Stomach (tissue), 9 donors: ENCODE measurements around the gene ACOXL. TPM values are rescaled to one million over a fixed set of nuclear protein-coding genes. Genes with fewer than 3 reads are reported as not detected.

Experiments
- DNase-seq, 2 donors: peaks; one replicate each; pipeline versions ENCODE4 v3.0.0 to v3.0.0-alpha.2; 2013 to 2019
- H3K27ac ChIP-seq, 5 donors: fragments of 200-600 bp in 4 of 5; sonication (generic) in 4 of 5; one replicate each; pipeline ENCODE4 v1.5.1; 2013 to 2019; ENCODE audit warnings: mild to moderate bottlenecking in 1 of 5, moderate library complexity in 1 of 5
- H3K27me3 ChIP-seq, 3 donors: fragments of 200-600 bp; sonication (generic); one replicate each; pipeline ENCODE4 v1.5.1; 2017 to 2019; ENCODE audit warnings: mixed run types in 1 of 3
- H3K36me3 ChIP-seq, 4 donors: fragments of 200-600 bp; sonication (generic); 1 replicate in 3 of 4; 2 replicates in 1 of 4; pipeline ENCODE4 v1.5.1; 2016 to 2019
- H3K4me1 ChIP-seq, 4 donors: fragments of 200-600 bp; sonication (generic); one replicate each; pipeline ENCODE4 v1.5.1; 2016 to 2019
- H3K4me3 ChIP-seq, 4 donors: fragments of 200-600 bp; sonication (generic) in 3 of 4; one replicate each; pipeline ENCODE4 v1.5.1; 2016 to 2019; ENCODE audit warnings: mild to moderate bottlenecking in 1 of 4
- H3K9me3 ChIP-seq, 4 donors: fragments of 200-600 bp; sonication (generic); one replicate each; pipeline ENCODE4 v1.5.1; 2016 to 2019
- CTCF ChIP-seq, 7 experiments: fragments of 450-650 bp in 4 of 7; fragments of 200-600 bp in 3 of 7; sonication (generic) in 3 of 7; IDR thresholded peaks; one replicate each; pipeline ENCODE4 v1.5.1; 2016 to 2019; ENCODE audit warnings: antibody characterized with exemption in 7 of 7, control low read depth in 2 of 7, mild to moderate bottlenecking in 1 of 7
- EP300 ChIP-seq: sonication (generic); formaldehyde crosslinking; IDR thresholded peaks from one replicate; pipeline ENCODE4 v1.6.1; 2017; ENCODE audit warnings: antibody characterized with exemption
- POLR2A ChIP-seq, 4 donors: fragments of 450-650 bp; IDR thresholded peaks; one replicate each; pipeline ENCODE4 v1.6.1; 2016; ENCODE audit warnings: antibody characterized with exemption in 4 of 4, control low read depth in 2 of 4, mild to moderate bottlenecking in 1 of 4, moderate library complexity in 1 of 4
- POLR2AphosphoS5 ChIP-seq, 3 donors: sonication (generic); formaldehyde crosslinking; IDR thresholded peaks; one replicate each; pipeline ENCODE4 v1.6.1; 2016; ENCODE audit warnings: antibody characterized with exemption in 3 of 3
- WGBS, 5 donors: extraction: QIAGEN DNeasy Blood & Tissue Kit in 3 of 5; methylation state at CpG; one replicate each; pipeline versions ENCODE4 v1.1.5 to v1.1.7; 2013 to 2018; 5-methylcytosine and 5-hydroxymethylcytosine counted together
- intact Hi-C: fragments of 100-400 bp; cut with DNase I; formaldehyde crosslinking; loops from one replicate; pipeline ENCODE4 v1.15.1; 2023; ENCODE audit warnings: low total_unique reads
- polyA plus RNA-seq, 3 donors: library from polyadenylated mRNA; stranded (reverse); fragments of 200-250 nt; gene quantifications; one replicate each; pipeline ENCODE4 v1.2.3, GENCODE V29; 2013
- total RNA-seq, 5 donors: library from RNA; depleted of rRNA; stranded (reverse); fragments of >200 nt; gene quantifications; one replicate each; pipeline versions ENCODE4 v1.1.0 to v1.2.3, GENCODE V29; 2014 to 2016
- donor health status: healthy with polysubstance abuse.
- donor health status: Bipolar disorder and iron deficiency.
- donor health status: healthy.

Gene ACOXL
- total and polyA plus RNA-seq, 8 donors = 0.10 to 1.3 (median 0.45) TPM; not detected in 3

GRCh38 chr2:111094691-111095090, 362.3 kb downstream of the ACOXL start:
- intact Hi-C loops = no loop called here
- TF ChIP-seq POLR2A (IDR thresholded peaks at IDR 0.05) (no peak), EP300 (no peak), POLR2AphosphoS5 (IDR thresholded peaks at IDR 0.05) (no peak), CTCF (IDR thresholded peaks at IDR 0.05) (no peak)
- Histone ChIP-seq H3K9me3 (no peaks in the 10 kb centered on the region), H3K36me3 (no peaks in the 10 kb centered on the region), H3K4me3 (no peak overlapping the region), H3K27me3 (peaks cover 0 to 5% (median 0%) of the 10 kb centered on the region in 3 donors), H3K27ac (no peak overlapping the region), H3K4me1 (no peaks in the 10 kb centered on the region)
- DNase-seq = no peak
- 75 to 95% (median 93%) methylated on average over 2 of the region's 2 CpGs for WGBS, 5 donors

GRCh38 chr2:111095434-111095833, 363.1 kb downstream of the ACOXL start:
- Histone ChIP-seq H3K27me3 (peaks cover 0 to 3% (median 0%) of the 10 kb centered on the region in 3 donors), H3K4me1 (no peaks in the 10 kb centered on the region), H3K27ac (no peak overlapping the region), H3K36me3 (no peaks in the 10 kb centered on the region), H3K9me3 (no peaks in the 10 kb centered on the region), H3K4me3 (no peak overlapping the region)
- WGBS, 5 donors = 90 to 98% (median 95%) methylated on average over 8 of the region's 8 CpGs
- no peak for TF ChIP-seq CTCF (IDR thresholded peaks at IDR 0.05)
- DNase-seq = no peak
- intact Hi-C loops = no loop called here

- TF ChIP-seq CTCF (IDR thresholded peaks at IDR 0.05) (no peak), EP300 (no peak), POLR2AphosphoS5 (IDR thresholded peaks at IDR 0.05) (no peak), POLR2A (IDR thresholded peaks at IDR 0.05) (no peak)
- Histone ChIP-seq H3K27me3 (no peaks in the 10 kb centered on the region), H3K4me3 (no peak overlapping the region), H3K4me1 (no peaks in the 10 kb centered on the region), H3K36me3 (no peaks in the 10 kb centered on the region), H3K27ac (no peak overlapping the region), H3K9me3 (no peaks in the 10 kb centered on the region)
- no peak for DNase-seq
- intact Hi-C loops = no loop called here
- WGBS, 5 donors = 65 to 91% (median 78%) methylated on average over 3 of the region's 3 CpGs
These were observed 367.0 kb downstream of the ACOXL start for GRCh38 chr2:111099402-111099801.

- H3K4me1 ChIP-seq = no peaks in the 10 kb centered on the region
- TF ChIP-seq EP300 = no peak
- no peak for TF ChIP-seq POLR2AphosphoS5 (IDR thresholded peaks at IDR 0.05)
- no peak for TF ChIP-seq CTCF (IDR thresholded peaks at IDR 0.05)
- TF ChIP-seq POLR2A (IDR thresholded peaks at IDR 0.05) = no peak
These were observed 367.9 kb downstream of the ACOXL start for GRCh38 chr2:111100087-111100764.

More at GRCh38 chr2:111100087-111100764, 367.9 kb downstream of the ACOXL start:
- DNase-seq = no peak
- WGBS, 5 donors = 79 to 94% (median 89%) methylated on average over 5 of the region's 5 CpGs
- H3K9me3 ChIP-seq = no peaks in the 10 kb centered on the region
- intact Hi-C loops = no loop called here
- no peak overlapping the region for H3K27ac ChIP-seq
- no peak overlapping the region for H3K4me3 ChIP-seq
- no peaks in the 10 kb centered on the region for H3K27me3 ChIP-seq
- H3K36me3 ChIP-seq = no peaks in the 10 kb centered on the region
